DOHH2 (cell line): ENCODE data around the gene TCEA2.

Experiments
- EZH2phosphoT487 ChIP-seq: fragments of 200-600 bp; sonication (generic); IDR thresholded peaks from 2 replicates; pipeline ENCODE4 v1.6.1; 2017; ENCODE audit warnings: borderline replicate concordance, mild to moderate bottlenecking, antibody characterized with exemption, low read length, moderate library complexity, mixed read lengths
- TF ChIP-seq, protein P1 (sequence below): fragments of 200-600 bp; sonication (generic); IDR thresholded peaks from one replicate; pipeline ENCODE4 v1.5.1; 2014; ENCODE audit warnings: antibody characterized with exemption, mild to moderate bottlenecking, low read depth, low read length; ENCODE audit not compliant: poor library complexity, severe bottlenecking

DNA sequence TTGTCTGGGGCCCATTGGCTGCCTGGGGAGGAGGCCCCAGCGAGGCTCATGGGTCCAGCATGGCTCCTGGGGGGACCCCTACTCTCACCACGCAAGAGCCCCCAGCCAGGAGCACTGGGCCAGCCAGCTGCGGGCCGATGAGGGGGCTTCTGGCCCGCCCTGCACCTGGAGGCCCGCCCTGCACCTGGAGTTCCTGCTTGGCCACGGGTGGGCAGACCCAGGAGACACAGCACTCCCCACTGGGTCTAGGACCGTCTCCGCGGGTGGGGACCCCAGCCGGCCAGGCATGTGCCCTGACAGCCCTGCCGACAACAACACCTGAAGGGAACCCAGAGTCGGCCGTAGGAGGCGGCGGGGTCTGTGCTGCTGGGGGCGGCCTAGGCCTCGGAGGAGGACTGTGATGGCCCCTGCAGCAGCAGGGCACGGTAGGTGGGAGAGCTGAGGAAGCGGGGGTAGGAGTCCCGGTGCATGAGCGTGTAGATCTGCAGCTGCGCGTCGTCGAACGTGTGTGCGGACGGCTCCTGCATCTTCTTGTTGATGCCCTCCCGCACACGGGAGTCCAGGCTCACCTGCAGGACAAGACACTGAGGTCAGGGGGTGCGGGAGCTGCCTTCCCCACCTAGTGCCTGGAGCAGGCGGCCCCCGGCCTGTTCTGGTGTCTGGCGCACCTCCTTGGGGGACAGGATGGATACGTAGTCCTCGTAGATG lies 10.6 kb downstream of the TCEA2 start:
- TF ChIP-seq, protein P1, sequence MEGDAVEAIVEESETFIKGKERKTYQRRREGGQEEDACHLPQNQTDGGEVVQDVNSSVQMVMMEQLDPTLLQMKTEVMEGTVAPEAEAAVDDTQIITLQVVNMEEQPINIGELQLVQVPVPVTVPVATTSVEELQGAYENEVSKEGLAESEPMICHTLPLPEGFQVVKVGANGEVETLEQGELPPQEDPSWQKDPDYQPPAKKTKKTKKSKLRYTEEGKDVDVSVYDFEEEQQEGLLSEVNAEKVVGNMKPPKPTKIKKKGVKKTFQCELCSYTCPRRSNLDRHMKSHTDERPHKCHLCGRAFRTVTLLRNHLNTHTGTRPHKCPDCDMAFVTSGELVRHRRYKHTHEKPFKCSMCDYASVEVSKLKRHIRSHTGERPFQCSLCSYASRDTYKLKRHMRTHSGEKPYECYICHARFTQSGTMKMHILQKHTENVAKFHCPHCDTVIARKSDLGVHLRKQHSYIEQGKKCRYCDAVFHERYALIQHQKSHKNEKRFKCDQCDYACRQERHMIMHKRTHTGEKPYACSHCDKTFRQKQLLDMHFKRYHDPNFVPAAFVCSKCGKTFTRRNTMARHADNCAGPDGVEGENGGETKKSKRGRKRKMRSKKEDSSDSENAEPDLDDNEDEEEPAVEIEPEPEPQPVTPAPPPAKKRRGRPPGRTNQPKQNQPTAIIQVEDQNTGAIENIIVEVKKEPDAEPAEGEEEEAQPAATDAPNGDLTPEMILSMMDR, result no peak
- TF ChIP-seq EZH2phosphoT487, result no peak
